GM10248 (cell line): ENCODE results near the gene TRIP13.
"Not testable (repeated sequence)": the region's sequence is repeated elsewhere in the genome, so short reads cannot be mapped to it uniquely, and the experiment has no call there.

ENCODE experiments used
- CTCF ChIA-PET: fragments of 300-600 bp; sonication (Branson Sonifier 250); formaldehyde crosslinking; extraction: SDS; loops from one replicate; lab custom pipeline; 2021; ENCODE audit warnings: antibody characterized with exemption; lab: Yijun Ruan, JAX
- POLR2A ChIA-PET: fragments of 350-650 bp; sonication (Branson Sonifier 250); formaldehyde crosslinking; extraction: SDS; loops from one replicate; lab custom pipeline; 2020; ENCODE audit warnings: antibody characterized with exemption; lab: Yijun Ruan, JAX
- DNase-seq: peaks from one replicate; pipeline ENCODE4 v3.0.0; 2012; ENCODE audit errors: extremely low spot score
- TF ChIP-seq, protein P1 (sequence below): IDR thresholded peaks from 2 replicates; pipeline ENCODE4 v1.5.1; 2012; ENCODE audit warnings: mild to moderate bottlenecking, low read depth; ENCODE audit errors: extremely low read depth, missing control alignments, control extremely low read depth

TRIP13 gene

DNA sequence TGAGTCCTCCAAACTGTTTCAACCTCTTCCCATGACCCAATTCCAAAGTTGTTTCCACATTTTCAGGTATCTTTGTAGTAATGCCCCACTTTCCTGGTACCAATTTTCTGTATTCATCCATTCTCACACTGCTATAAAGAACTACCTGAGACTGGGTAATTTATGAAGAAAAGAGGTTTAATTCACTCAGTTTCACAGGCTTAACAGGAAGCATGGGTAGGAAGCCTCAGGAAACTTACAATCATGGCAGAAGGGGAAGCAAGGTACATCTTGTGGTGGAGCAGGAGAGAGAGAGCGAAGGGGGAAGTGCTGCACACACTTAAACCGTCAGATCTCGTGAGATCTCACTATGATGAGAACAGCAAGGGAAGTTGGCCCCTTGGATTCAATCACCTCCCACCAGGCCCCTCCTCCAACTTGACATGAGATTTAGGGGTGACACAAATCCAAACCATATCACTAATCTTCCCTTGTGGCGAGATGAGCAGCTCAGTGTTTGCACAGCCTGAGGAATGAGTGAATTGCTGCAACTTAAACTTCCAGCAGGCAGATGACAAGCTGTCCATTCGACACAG lies 42.9 kb downstream of the TRIP13 start:
- ChIA-PET CTCF (interaction anchor here (1.0 to 1.6 kb wide), 2 partner anchors 54 to 239 kb away, joined by 3 to 4 read pairs; no protein-coding TSS in a partner anchor), POLR2A (no interaction called here)
- DNase-seq: no peak
- TF ChIP-seq, protein P1, sequence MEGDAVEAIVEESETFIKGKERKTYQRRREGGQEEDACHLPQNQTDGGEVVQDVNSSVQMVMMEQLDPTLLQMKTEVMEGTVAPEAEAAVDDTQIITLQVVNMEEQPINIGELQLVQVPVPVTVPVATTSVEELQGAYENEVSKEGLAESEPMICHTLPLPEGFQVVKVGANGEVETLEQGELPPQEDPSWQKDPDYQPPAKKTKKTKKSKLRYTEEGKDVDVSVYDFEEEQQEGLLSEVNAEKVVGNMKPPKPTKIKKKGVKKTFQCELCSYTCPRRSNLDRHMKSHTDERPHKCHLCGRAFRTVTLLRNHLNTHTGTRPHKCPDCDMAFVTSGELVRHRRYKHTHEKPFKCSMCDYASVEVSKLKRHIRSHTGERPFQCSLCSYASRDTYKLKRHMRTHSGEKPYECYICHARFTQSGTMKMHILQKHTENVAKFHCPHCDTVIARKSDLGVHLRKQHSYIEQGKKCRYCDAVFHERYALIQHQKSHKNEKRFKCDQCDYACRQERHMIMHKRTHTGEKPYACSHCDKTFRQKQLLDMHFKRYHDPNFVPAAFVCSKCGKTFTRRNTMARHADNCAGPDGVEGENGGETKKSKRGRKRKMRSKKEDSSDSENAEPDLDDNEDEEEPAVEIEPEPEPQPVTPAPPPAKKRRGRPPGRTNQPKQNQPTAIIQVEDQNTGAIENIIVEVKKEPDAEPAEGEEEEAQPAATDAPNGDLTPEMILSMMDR: no peak

DNA sequence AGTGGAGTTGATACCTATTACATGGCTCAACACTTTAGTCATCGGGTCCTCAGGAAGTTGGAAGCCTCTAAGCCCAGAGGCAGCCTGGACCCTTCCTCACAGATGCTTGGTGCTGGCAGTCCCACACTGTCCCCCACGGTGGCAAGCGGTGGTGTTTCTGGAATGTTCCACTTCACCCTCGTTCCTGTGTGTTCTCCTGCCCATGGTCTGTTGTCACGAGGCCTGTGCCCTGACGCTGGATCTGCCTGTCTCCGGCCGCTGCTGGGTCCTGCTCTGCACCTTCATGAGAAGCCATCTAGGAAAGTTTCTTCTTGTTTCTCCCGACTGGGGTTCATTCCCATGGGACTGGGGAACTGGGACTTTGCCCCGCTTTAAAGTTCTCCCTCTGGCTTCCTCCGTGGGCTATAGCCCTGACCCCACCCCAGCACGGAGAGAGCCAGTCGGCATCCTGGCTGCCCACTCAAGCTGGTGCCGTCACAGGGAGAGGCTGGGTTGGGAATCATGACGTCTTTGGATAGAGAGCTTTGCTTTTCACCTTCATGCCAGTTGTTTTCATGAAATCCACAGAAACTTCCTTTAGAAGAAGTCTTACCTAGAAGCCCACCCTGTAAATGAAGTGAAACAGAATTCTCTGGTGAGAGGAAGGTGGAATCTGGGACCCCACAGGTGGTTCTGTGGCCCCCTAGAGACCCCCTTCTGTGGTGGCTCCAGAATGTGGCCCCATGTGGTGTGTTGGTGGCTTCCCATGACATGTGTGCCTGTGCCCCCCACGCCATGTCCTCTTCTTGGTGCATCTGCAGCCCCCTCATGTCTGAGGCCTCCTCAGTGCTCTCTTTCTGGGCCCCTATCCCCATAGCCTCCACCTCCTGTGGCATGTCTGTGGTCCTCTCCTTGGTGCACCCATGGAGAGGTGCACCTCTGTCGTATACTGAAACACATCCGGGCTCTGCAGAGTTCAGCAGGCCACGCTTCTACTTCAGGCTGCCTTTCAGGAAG lies 43.8 kb downstream of the TRIP13 start:
- CTCF ChIA-PET: interaction anchor here (0.9 to 1.6 kb wide), 4 partner anchors 13 to 534 kb away, joined by 3 to 6 read pairs (median 3); no protein-coding TSS in a partner anchor
- POLR2A ChIA-PET: no interaction called here
- TF ChIP-seq, protein P1: no peak
- DNase-seq: no peak

GRCh38 chr5:937151-937924 lies 44.7 kb downstream of the TRIP13 start:
- DNase-seq: no peak
- POLR2A ChIA-PET: no interaction called here
- TF ChIP-seq, protein P1: no peak
- CTCF ChIA-PET: interaction anchor here (0.9 to 1.6 kb wide), 4 partner anchors 14 to 533 kb away, joined by 3 to 6 read pairs (median 3); no protein-coding TSS in a partner anchor

DNA sequence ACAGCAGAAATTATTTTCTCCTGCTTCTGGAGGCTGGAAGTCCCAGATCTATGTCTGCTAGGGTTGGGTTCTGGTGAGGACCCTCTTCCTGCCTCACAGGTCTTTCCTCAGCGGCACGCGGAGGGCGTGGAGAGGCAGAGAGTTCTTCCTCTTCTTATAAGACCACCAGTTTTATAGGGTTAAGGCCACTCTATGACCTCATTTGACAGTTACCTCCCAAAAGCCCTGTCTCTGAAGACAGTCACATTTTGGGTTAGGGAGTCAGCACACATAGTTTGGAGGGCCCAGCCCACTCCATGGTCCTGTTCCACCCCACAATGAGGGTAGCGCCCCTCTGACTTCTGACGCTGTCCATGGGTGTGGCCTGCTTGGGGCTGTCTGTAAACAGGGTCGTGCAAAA lies 46.7 kb downstream of the TRIP13 start:
- TF ChIP-seq, protein P1: no peak
- ChIA-PET POLR2A (no interaction called here), CTCF (interaction anchor here (1.2 to 1.8 kb wide), 3 partner anchors 12 to 269 kb away, joined by 4 to 5 read pairs (median 5); no protein-coding TSS in a partner anchor)
- DNase-seq: no peak

GRCh38 chr5:940741-941140 lies 48.1 kb downstream of the TRIP13 start:
- CTCF ChIA-PET: interaction anchor here (1.0 to 1.8 kb wide), 4 partner anchors 10 to 270 kb away, joined by 3 to 5 read pairs (median 4); no protein-coding TSS in a partner anchor
- POLR2A ChIA-PET, DNase-seq: not testable (repeated sequence)

GRCh38 chr5:943201-943917 lies 50.7 kb downstream of the TRIP13 start:
- ChIA-PET CTCF (no interaction called here), POLR2A (no interaction called here)
- DNase-seq: no peak
- TF ChIP-seq, protein P1: no peak
